ENCODE data around the gene CLDN25.
"Not testable (repeated sequence)": the region's sequence is repeated elsewhere in the genome, so short reads cannot be mapped to it uniquely, and the experiment has no call there.

The CLDN25 gene

DNA sequence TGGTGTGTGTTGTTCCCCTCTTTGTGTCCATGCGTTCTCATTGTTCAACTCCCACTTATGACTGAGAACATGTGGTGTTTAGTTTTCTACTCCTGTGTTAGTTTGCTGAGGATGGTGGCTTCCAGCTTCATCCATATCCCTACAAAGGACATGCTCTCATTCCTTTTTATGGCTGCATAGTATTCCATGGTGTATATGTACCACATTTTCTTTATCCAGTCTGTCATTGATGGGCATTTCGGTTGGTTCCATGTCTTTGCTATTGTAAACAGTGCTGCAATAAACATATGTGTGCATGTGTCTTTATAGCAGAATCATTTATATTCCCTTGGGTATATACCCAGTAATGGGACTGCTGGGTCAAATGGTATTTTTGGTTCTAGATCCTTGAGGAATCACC lies 16.6 kb upstream of the CLDN25 start:
- H3K27ac ChIP-seq (ENCODE audit: extremely low read depth, low read depth, low read length); H3K4me1 ChIP-seq (ENCODE audit: control insufficient read depth, insufficient read depth, low read length); POLR2A ChIA-PET; H3K4me3 ChIP-seq (ENCODE audit: low read depth, low read length); H3K9me3 ChIP-seq (ENCODE audit: control insufficient read depth, insufficient read depth, low read depth, low read length): not testable (repeated sequence)
- peak; percentile 87 for TF ChIP-seq ZNF146 (tag by site-specific recombination; IDR thresholded peaks at IDR 0.05)
- CTCF ChIA-PET, result interaction anchor here (0.6 kb wide), 1 partner anchor 232 kb away, joined by 3 read pairs; no protein-coding TSS in a partner anchor
- H3K36me3 ChIP-seq (ENCODE audit: control insufficient read depth in 2 of 2, insufficient read depth in 1 of 2, low read length in 2 of 2), result peaks cover 3 to 71% of the 10 kb centered on the region in 2 experiments; a peak in 2 of 3 replicates

DNA sequence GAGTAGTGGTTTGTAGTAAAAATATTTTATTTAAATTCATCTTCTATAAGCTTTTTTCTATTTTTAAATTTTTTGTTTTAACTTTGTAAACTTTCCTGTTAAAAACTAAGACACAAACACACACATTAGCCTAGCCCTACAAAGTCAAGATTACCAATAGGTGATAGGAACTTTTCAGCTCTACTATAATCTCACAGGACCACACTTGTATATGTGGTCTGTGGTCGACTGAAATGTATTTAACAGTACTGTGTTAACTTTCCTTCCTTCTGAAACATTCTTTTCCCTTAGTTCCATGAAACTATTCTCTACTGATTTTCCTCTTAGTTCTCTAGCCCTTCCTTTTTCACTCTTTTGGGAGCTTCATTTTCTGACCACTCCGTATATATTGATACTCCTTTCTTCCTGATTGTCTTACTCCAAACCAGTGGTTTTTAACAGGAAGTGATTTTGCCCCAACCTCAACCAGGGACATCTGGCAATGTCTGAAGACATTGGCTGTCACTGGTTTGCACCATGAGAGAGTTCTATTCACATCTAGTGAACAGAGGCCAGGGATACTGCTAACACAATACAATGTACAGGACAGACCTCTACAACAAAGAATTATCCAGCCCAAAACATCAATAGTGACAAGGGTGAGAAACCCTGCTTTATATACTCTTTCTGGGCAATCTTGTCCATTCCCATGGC lies 14.9 kb upstream of the CLDN25 start:
- CTCF ChIA-PET, result interaction anchor here (0.7 kb wide), 2 partner anchors 44 to 1177 kb away, joined by 3 to 4 read pairs; no protein-coding TSS in a partner anchor
- POLR2A ChIA-PET, result interaction anchor here (1.3 kb wide), 1 partner anchor 8 kb away, joined by 3 read pairs; the partner anchor contains the start of gene ZW10
- Histone ChIP-seq H3K4me1 (ENCODE audit: control insufficient read depth, insufficient read depth, low read length) (no peaks in the 10 kb centered on the region), H3K36me3 (ENCODE audit: control insufficient read depth in 2 of 2, insufficient read depth in 1 of 2, low read length in 2 of 2) (peaks cover 0 to 67% of the 10 kb centered on the region in 2 experiments), H3K27ac (ENCODE audit: extremely low read depth, low read depth, low read length) (no peak overlapping the region), H3K9me3 (ENCODE audit: control insufficient read depth, insufficient read depth, low read depth, low read length) (no peaks in the 10 kb centered on the region), H3K4me3 (ENCODE audit: low read depth, low read length) (no peak overlapping the region)
- no peak for TF ChIP-seq ZNF76 (tag by site-specific recombination; IDR thresholded peaks at IDR 0.05; ENCODE audit: borderline replicate concordance, low read depth)
- TF ChIP-seq ZNF596 (tag by site-specific recombination; IDR thresholded peaks at IDR 0.05), result no peak
- TF ChIP-seq ZEB2 (tag by site-specific recombination; IDR thresholded peaks at IDR 0.05), result no peak
- TF ChIP-seq ZNF416 (tag by site-specific recombination; IDR thresholded peaks at IDR 0.05), result no peak
- TF ChIP-seq, protein P1, sequence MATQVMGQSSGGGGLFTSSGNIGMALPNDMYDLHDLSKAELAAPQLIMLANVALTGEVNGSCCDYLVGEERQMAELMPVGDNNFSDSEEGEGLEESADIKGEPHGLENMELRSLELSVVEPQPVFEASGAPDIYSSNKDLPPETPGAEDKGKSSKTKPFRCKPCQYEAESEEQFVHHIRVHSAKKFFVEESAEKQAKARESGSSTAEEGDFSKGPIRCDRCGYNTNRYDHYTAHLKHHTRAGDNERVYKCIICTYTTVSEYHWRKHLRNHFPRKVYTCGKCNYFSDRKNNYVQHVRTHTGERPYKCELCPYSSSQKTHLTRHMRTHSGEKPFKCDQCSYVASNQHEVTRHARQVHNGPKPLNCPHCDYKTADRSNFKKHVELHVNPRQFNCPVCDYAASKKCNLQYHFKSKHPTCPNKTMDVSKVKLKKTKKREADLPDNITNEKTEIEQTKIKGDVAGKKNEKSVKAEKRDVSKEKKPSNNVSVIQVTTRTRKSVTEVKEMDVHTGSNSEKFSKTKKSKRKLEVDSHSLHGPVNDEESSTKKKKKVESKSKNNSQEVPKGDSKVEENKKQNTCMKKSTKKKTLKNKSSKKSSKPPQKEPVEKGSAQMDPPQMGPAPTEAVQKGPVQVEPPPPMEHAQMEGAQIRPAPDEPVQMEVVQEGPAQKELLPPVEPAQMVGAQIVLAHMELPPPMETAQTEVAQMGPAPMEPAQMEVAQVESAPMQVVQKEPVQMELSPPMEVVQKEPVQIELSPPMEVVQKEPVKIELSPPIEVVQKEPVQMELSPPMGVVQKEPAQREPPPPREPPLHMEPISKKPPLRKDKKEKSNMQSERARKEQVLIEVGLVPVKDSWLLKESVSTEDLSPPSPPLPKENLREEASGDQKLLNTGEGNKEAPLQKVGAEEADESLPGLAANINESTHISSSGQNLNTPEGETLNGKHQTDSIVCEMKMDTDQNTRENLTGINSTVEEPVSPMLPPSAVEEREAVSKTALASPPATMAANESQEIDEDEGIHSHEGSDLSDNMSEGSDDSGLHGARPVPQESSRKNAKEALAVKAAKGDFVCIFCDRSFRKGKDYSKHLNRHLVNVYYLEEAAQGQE (tag by site-specific recombination; IDR thresholded peaks at IDR 0.05), result no peak
- TF ChIP-seq, protein P2, sequence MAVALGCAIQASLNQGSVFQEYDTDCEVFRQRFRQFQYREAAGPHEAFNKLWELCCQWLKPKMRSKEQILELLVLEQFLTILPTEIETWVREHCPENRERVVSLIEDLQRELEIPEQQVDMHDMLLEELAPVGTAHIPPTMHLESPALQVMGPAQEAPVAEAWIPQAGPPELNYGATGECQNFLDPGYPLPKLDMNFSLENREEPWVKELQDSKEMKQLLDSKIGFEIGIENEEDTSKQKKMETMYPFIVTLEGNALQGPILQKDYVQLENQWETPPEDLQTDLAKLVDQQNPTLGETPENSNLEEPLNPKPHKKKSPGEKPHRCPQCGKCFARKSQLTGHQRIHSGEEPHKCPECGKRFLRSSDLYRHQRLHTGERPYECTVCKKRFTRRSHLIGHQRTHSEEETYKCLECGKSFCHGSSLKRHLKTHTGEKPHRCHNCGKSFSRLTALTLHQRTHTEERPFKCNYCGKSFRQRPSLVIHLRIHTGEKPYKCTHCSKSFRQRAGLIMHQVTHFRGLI (tag by site-specific recombination; IDR thresholded peaks at IDR 0.05), result no peak
- no peak for TF ChIP-seq ZNF23 (tag by site-specific recombination; IDR thresholded peaks at IDR 0.05; ENCODE audit: borderline replicate concordance)
- TF ChIP-seq ZNF610 (tag by site-specific recombination; IDR thresholded peaks at IDR 0.05; ENCODE audit: borderline replicate concordance), result no peak

DNA sequence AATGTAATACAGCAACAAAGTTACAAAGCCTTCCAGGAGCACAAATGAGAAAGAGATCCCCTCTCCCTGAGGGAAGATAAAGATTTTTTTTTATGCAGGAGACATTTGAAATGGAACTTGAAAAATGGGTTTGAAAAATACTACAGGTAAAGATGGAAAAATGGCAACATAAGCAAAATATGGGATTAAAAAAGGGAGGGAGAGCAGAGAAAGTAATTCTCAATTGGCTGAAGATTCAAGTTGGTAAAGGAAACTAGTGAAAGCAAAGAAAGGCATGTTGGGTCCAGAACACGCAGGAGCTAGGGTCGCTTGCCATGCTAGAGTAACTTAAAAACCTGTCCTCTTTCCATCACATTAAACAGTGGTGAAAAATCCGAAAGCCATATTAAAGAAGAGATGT lies 7.6 kb upstream of the CLDN25 start:
- H3K4me1 ChIP-seq (ENCODE audit: control insufficient read depth, insufficient read depth, low read length), result no peaks in the 10 kb centered on the region
- H3K9me3 ChIP-seq (ENCODE audit: control insufficient read depth, insufficient read depth, low read depth, low read length), result no peaks in the 10 kb centered on the region
- peaks cover 0 to 39% of the 10 kb centered on the region in 2 experiments for H3K36me3 ChIP-seq (ENCODE audit: control insufficient read depth in 2 of 2, insufficient read depth in 1 of 2, low read length in 2 of 2)
- ChIA-PET POLR2A (interaction anchor here (1.0 kb wide), 1 partner anchor 10 kb away, joined by 3 read pairs; no protein-coding TSS in a partner anchor), CTCF (interaction anchor here (1.3 kb wide), 1 partner anchor 25 kb away, joined by 3 read pairs; no protein-coding TSS in a partner anchor)
- TF ChIP-seq HOXC10 (CRISPR knock-in tag; IDR thresholded peaks at IDR 0.05), result no peak
- TF ChIP-seq PRDM1 (tag by site-specific recombination; IDR thresholded peaks at IDR 0.05), result peak; percentile 56
- H3K27ac ChIP-seq (ENCODE audit: extremely low read depth, low read depth, low read length), result no peak overlapping the region
- H3K4me3 ChIP-seq (ENCODE audit: low read depth, low read length), result no peak overlapping the region

DNA sequence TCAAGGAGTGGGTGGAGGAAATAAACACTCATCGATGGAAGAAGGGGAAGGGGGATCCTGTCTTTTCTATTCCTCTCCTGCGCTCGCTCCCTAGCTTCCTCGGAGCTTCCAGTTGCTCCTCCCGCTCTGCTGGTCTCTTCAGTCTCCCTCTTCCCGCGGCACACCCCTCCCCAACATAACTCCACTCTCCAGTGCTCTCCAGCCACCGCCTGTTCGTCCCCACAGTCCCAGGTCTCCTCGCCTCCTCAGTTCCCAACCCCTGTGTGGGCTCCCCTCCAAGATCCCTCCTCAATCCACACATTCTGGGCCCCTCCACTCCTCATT lies 6.5 kb upstream of the CLDN25 start:
- POLR2A ChIA-PET, result interaction anchor here (1.2 kb wide), 1 partner anchor 9 kb away, joined by 3 read pairs; no protein-coding TSS in a partner anchor
- H3K27ac ChIP-seq (ENCODE audit: extremely low read depth, low read depth, low read length), result peak overlapping the region; percentile 47; the same call in 1 of the 2 replicates
- TF ChIP-seq ZNF335 (tag by site-specific recombination; conservative IDR thresholded peaks at IDR 0.05) (peak; percentile 99), ZNF121 (tag by site-specific recombination; IDR thresholded peaks at IDR 0.05) (no peak), KLF9 (tag by site-specific recombination; IDR thresholded peaks at IDR 0.05; ENCODE audit: low read depth) (peak; percentile 69), IKZF3 (tag by site-specific recombination; IDR thresholded peaks at IDR 0.05) (no peak)
- TF ChIP-seq, protein P1 (tag by site-specific recombination; IDR thresholded peaks at IDR 0.05), result peak; percentile 76

More for the DNA sequence above, 6.5 kb upstream of the CLDN25 start:
- Histone ChIP-seq H3K36me3 (ENCODE audit: control insufficient read depth in 2 of 2, insufficient read depth in 1 of 2, low read length in 2 of 2) (peaks cover 0 to 29% of the 10 kb centered on the region in 2 experiments), H3K4me3 (ENCODE audit: low read depth, low read length) (peak overlapping the region; percentile 96), H3K9me3 (ENCODE audit: control insufficient read depth, insufficient read depth, low read depth, low read length) (no peaks in the 10 kb centered on the region), H3K4me1 (ENCODE audit: control insufficient read depth, insufficient read depth, low read length) (no peaks in the 10 kb centered on the region)
- CTCF ChIA-PET, result interaction anchor here (0.8 to 2.1 kb wide), 6 partner anchors 10 to 467 kb away, joined by 3 to 5 read pairs (median 4); no protein-coding TSS in a partner anchor

Data from HEK293 (cell line).